ENCODE measurements around the gene APOBEC2. TPM values are rescaled to one million over a fixed set of nuclear protein-coding genes. Genes with fewer than 3 reads are reported as not detected.

Gene APOBEC2
- total and polyA plus RNA-seq, 2 of the 13 experiments (the other 11 are each of a cell fraction or from before 2014, with no cell fraction given), result 0.09 TPM; not detected in 1

DNA sequence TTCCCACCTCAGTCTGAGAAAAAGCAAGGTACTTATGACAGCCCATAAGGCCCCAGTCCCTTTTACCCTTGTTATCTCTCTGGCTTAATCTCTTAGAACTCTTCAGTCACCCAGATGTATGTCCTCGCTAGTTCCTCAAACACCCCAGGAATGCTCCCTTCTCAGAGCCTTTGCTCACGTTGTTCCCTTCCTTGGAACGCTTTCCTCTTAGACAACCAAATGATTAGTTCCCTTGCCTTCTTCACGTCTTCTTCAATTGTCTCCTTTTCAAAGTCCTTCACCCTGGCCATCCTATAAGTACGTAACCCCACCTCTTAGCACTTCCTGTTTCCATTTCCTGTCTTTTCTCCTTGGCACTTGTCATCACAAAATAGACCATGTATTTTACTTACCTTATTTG is 1.1 kb upstream of the APOBEC2 start (continued):
- TF ChIP-seq, protein P1, sequence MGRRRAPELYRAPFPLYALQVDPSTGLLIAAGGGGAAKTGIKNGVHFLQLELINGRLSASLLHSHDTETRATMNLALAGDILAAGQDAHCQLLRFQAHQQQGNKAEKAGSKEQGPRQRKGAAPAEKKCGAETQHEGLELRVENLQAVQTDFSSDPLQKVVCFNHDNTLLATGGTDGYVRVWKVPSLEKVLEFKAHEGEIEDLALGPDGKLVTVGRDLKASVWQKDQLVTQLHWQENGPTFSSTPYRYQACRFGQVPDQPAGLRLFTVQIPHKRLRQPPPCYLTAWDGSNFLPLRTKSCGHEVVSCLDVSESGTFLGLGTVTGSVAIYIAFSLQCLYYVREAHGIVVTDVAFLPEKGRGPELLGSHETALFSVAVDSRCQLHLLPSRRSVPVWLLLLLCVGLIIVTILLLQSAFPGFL (CRISPR knock-in tag; IDR thresholded peaks at IDR 0.05), result no peak
- no peak for TF ChIP-seq NONO (IDR thresholded peaks at IDR 0.05)
- no peak for TF ChIP-seq NONO (CRISPR knock-in tag; conservative IDR thresholded peaks at IDR 0.05)
- no peak for TF ChIP-seq CBFB (CRISPR knock-in tag; IDR thresholded peaks at IDR 0.05)
- TF ChIP-seq, protein P2, sequence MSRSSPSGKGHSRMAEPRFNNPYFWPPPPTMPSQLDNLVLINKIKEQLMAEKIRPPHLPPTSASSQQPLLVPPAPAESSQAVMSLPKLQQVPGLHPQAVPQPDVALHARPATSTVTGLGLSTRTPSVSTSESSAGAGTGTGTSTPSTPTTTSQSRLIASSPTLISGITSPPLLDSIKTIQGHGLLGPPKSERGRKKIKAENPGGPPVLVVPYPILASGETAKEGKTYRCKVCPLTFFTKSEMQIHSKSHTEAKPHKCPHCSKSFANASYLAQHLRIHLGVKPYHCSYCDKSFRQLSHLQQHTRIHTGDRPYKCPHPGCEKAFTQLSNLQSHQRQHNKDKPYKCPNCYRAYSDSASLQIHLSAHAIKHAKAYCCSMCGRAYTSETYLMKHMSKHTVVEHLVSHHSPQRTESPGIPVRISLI (CRISPR knock-in tag; IDR thresholded peaks at IDR 0.05; ENCODE audit: borderline replicate concordance), result no peak

DNA sequence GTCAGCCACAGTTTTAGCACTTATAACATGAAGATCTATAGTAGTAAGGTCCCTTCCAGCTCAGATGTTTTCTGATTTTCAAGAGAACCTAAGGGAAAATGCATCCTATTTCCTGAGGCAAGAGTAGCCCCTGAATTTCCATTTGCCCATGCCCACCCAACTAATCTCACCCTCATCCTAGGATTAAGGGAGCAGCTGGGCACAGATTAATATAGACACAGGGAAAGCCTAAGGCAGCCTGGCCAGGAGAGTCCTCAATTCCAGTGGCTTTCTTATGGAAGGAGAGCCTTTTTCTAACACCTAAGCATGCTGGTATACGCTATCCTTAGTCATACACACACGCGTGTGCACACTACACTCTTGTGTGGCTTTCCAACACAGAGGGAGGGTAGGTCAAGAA is 1.5 kb downstream of the APOBEC2 start:
- POLR2A ChIA-PET, result interaction anchor here (0.7 to 5.2 kb wide), 6 partner anchors 8 to 61 kb away, joined by 3 to 59 read pairs (median 18); partner anchors contain the start of genes NFYA, OARD1, TSPO2 and UNC5CL
- in situ Hi-C loops (cut with HindIII; ENCODE audit: extremely low pct_ligation_motif_present, low pct_unique_long_range_greater_than_20kb) (loop anchor here (10.0 kb wide), 1 partner anchor 530 kb away; no protein-coding TSS in a partner anchor), intact Hi-C loops (cut with micrococcal nuclease; ENCODE audit: unreplicated experiment) (no loop called here)
- Histone ChIP-seq H3K4me3 (replicated peaks in 1 of 3; ENCODE audit: insufficient read depth in 1 of 3, low read depth in 2 of 3, low read length in 3 of 3) (no peak overlapping the region), H3K4me1 (ENCODE audit: insufficient read depth, low read length) (peaks cover 66% of the 10 kb centered on the region), H3K9me3 (ENCODE audit: low read length) (no peaks in the 10 kb centered on the region), H2AFZ (ENCODE audit: low read length) (no peak overlapping the region), H3K79me2 (ENCODE audit: insufficient read depth, low read length) (no peaks in the 10 kb centered on the region), H3K9ac (ENCODE audit: insufficient read depth, low read depth, low read length) (no peak overlapping the region), H3K27ac (ENCODE audit: extremely low read length, insufficient read depth, low read length) (no peak overlapping the region), H3K27me3 (ENCODE audit: control insufficient read depth in 1 of 2, insufficient read depth in 2 of 2, low read length in 2 of 2) (no peaks in the 10 kb centered on the region), H4K20me1 (ENCODE audit: insufficient read depth, low read length) (no peaks in the 10 kb centered on the region), H3K36me3 (replicated peaks in 1 of 2; ENCODE audit: control insufficient read depth in 1 of 2, insufficient read depth in 2 of 2, low read length in 2 of 2) (peaks cover 0 to 3% of the 10 kb centered on the region in 2 experiments; a peak in 2 of 5 replicates), H3K4me2 (ENCODE audit: low read depth, low read length) (no peak overlapping the region)
- WGBS (ENCODE audit: low lambda C conversion rate), result 93% methylated on average over 3 of the region's 3 CpGs
- no peak for FAIRE-seq
- CTCF ChIA-PET (ENCODE audit: low intra/inter-chr PET ratio, low total read pairs), result no interaction called here
- no TSS peak for BruUV-seq (replicated peaks)
- no peak for DNase-seq (ENCODE audit: low spot score)
- TF ChIP-seq RORA (CRISPR knock-in tag; IDR thresholded peaks at IDR 0.05) (no peak), POLR2A (IDR thresholded peaks at IDR 0.05; ENCODE audit: insufficient read depth in 1 of 2, low read depth in 2 of 2, low read length in 2 of 2) (no peak), ZNF792 (CRISPR knock-in tag; IDR thresholded peaks at IDR 0.05) (no peak), ZNF773 (CRISPR knock-in tag; IDR thresholded peaks at IDR 0.05; ENCODE audit: borderline replicate concordance) (no peak), HDAC2 (CRISPR knock-in tag; IDR thresholded peaks at IDR 0.05) (no peak), MED1 (CRISPR knock-in tag; IDR thresholded peaks at IDR 0.05) (no peak), HCFC1 (IDR thresholded peaks at IDR 0.05; ENCODE audit: low read depth, low read length) (no peak), HIC2 (CRISPR knock-in tag; IDR thresholded peaks at IDR 0.05; ENCODE audit: low read depth) (no peak), RARA (CRISPR knock-in tag; IDR thresholded peaks at IDR 0.05) (no peak), ZNF30 (CRISPR knock-in tag; IDR thresholded peaks at IDR 0.05) (no peak)
- ATAC-seq, result no peak
